H9 (cell line): Measurements from ENCODE around the gene MCM3. TPM values are rescaled to one million over a fixed set of nuclear protein-coding genes. Genes with fewer than 3 reads are reported as not detected.

ENCODE experiments used
- DNase-seq: peaks from one replicate; pipeline ENCODE4 v3.0.0-alpha.2; 2017
- H2AFZ ChIP-seq: one replicate; pipeline ENCODE4 v1.6.1; 2013; ENCODE audit warnings: mild to moderate bottlenecking, low read length, control low read depth, moderate library complexity
- H2AK5ac ChIP-seq: 2 replicates; pipeline ENCODE4 v1.6.1; 2013; ENCODE audit warnings: low read length, control low read depth, mixed read lengths; ENCODE audit not compliant: insufficient read length
- H2BK120ac ChIP-seq: one replicate; pipeline ENCODE4 v1.6.1; 2013; ENCODE audit warnings: low read depth, mild to moderate bottlenecking, low read length, control low read depth, inconsistent platforms; ENCODE audit not compliant: poor library complexity, severe bottlenecking
- H2BK12ac ChIP-seq: 2 replicates; pipeline ENCODE4 v1.6.1; 2013; ENCODE audit warnings: low read length, control low read depth, mixed read lengths, low read depth; ENCODE audit not compliant: insufficient read length
- H2BK15ac ChIP-seq: 2 replicates; pipeline ENCODE4 v1.6.1; 2013; ENCODE audit warnings: low read depth, low read length, control low read depth
- H2BK20ac ChIP-seq: one replicate; pipeline ENCODE4 v1.6.1; 2013; ENCODE audit warnings: low read depth, mild to moderate bottlenecking, low read length, control low read depth, inconsistent platforms; ENCODE audit not compliant: poor library complexity, severe bottlenecking
- H2BK5ac ChIP-seq: 2 replicates; pipeline ENCODE4 v1.6.1; 2013; ENCODE audit warnings: low read length, control low read depth, mixed read lengths; ENCODE audit not compliant: insufficient read length
- H3K14ac ChIP-seq: 2 replicates; pipeline ENCODE4 v1.6.1; 2013; ENCODE audit warnings: low read length, control low read depth; ENCODE audit not compliant: insufficient read depth
- H3K18ac ChIP-seq: 2 replicates; pipeline ENCODE4 v1.6.1; 2013; ENCODE audit warnings: low read depth, mild to moderate bottlenecking, mixed read lengths, low read length, control low read depth; ENCODE audit not compliant: insufficient read length
- H3K23ac ChIP-seq: 2 replicates; pipeline ENCODE4 v1.6.1; 2013; ENCODE audit warnings: low read length, control low read depth, mixed read lengths, low read depth; ENCODE audit not compliant: insufficient read length
- H3K23me2 ChIP-seq: 2 replicates; pipeline ENCODE4 v1.6.1; 2013; ENCODE audit warnings: low read depth, mild to moderate bottlenecking, mixed read lengths, low read length, control low read depth; ENCODE audit not compliant: insufficient read length, poor library complexity, severe bottlenecking
- H3K27ac ChIP-seq: 2 replicates; pipeline ENCODE4 v1.5.1; 2013; ENCODE audit warnings: low read length, control low read depth, mixed read lengths, low read depth; ENCODE audit not compliant: insufficient read length
- H3K27me3 ChIP-seq: 2 replicates; pipeline ENCODE4 v1.6.1; 2013; ENCODE audit warnings: low read length, control low read depth, inconsistent platforms; ENCODE audit not compliant: insufficient read depth
- H3K4ac ChIP-seq: 2 replicates; pipeline ENCODE4 v1.6.1; 2013; ENCODE audit warnings: low read depth, mild to moderate bottlenecking, control low read depth, inconsistent platforms, low read length, moderate library complexity
- H3K4me1 ChIP-seq: 2 replicates; pipeline ENCODE4 v1.6.1; 2013; ENCODE audit warnings: low read length, control low read depth, inconsistent platforms; ENCODE audit not compliant: insufficient read depth
- H3K4me2 ChIP-seq: 2 replicates; pipeline ENCODE4 v1.6.1; 2013; ENCODE audit warnings: low read length, control low read depth, mixed read lengths; ENCODE audit not compliant: insufficient read length, insufficient read depth
- H3K56ac ChIP-seq: 2 replicates; pipeline ENCODE4 v1.6.1; 2013; ENCODE audit warnings: low read depth, mild to moderate bottlenecking, mixed read lengths, low read length, control low read depth; ENCODE audit not compliant: insufficient read length
- H3K79me1 ChIP-seq: 2 replicates; pipeline ENCODE4 v1.6.1; 2013; ENCODE audit warnings: low read depth, mild to moderate bottlenecking, moderate library complexity, low read length, control low read depth, inconsistent platforms; ENCODE audit not compliant: insufficient read depth, poor library complexity, severe bottlenecking
- H3K79me2 ChIP-seq: 2 replicates; pipeline ENCODE4 v1.6.1; 2013; ENCODE audit warnings: low read length, control low read depth, inconsistent platforms; ENCODE audit not compliant: insufficient read depth
- H3K9ac ChIP-seq: 2 replicates; pipeline ENCODE4 v1.6.1; 2013; ENCODE audit warnings: low read length, control low read depth, mixed read lengths; ENCODE audit not compliant: insufficient read length; ENCODE audit errors: extremely low read depth
- H3K9me3 ChIP-seq: one replicate; pipeline ENCODE4 v1.6.1; 2013; ENCODE audit warnings: low read depth, low read length, inconsistent platforms; ENCODE audit not compliant: control insufficient read depth
- H3T11ph ChIP-seq: one replicate; pipeline ENCODE4 v1.6.1; 2013; ENCODE audit warnings: mild to moderate bottlenecking, low read length, control low read depth, inconsistent platforms
- H4K20me1 ChIP-seq: one replicate; pipeline ENCODE4 v1.6.1; 2013; ENCODE audit not compliant: control insufficient read depth, insufficient read length, insufficient read depth
- H4K5ac ChIP-seq: 2 replicates; pipeline ENCODE4 v1.6.1; 2013; ENCODE audit warnings: low read depth, mild to moderate bottlenecking, mixed read lengths, low read length, control low read depth; ENCODE audit not compliant: insufficient read length
- H4K8ac ChIP-seq: replicated peaks from 2 replicates; pipeline ENCODE4 v1.6.1; 2013; ENCODE audit warnings: low read length, control low read depth, mixed read lengths, low read depth; ENCODE audit not compliant: insufficient read length
- H4K91ac ChIP-seq: 2 replicates; pipeline ENCODE4 v1.6.1; 2013; ENCODE audit warnings: low read depth, mild to moderate bottlenecking, moderate library complexity, mixed read lengths, low read length, control low read depth; ENCODE audit not compliant: insufficient read length
- H3K27ac Mint-ChIP-seq, 3 experiments: 2 replicates in 2 of 3; 3 replicates in 1 of 3; pipeline ENCODE4 v1.8.0; 2020 to 2021; ENCODE audit warnings: mixed read lengths in 3 of 3, mild to moderate bottlenecking in 1 of 3, moderate library complexity in 1 of 3
- H3K27me3 Mint-ChIP-seq: 2 replicates; pipeline ENCODE4 v1.8.0; 2021; ENCODE audit warnings: low read depth, mild to moderate bottlenecking, moderate library complexity, mixed read lengths
- H3K36me3 Mint-ChIP-seq, 3 experiments: 2 replicates in 2 of 3; 3 replicates in 1 of 3; pipeline ENCODE4 v1.8.0; 2020 to 2021; ENCODE audit warnings: low read depth in 3 of 3, mixed read lengths in 3 of 3; ENCODE audit not compliant: insufficient read depth in 1 of 3
- H3K4me1 Mint-ChIP-seq, 2 experiments: 2 replicates each; pipeline ENCODE4 v1.8.0; 2020; ENCODE audit warnings: mixed read lengths in 2 of 2
- H3K4me3 Mint-ChIP-seq, 2 experiments: 2 replicates in 1 of 2; 3 replicates in 1 of 2; pipeline ENCODE4 v1.8.0; 2020 to 2021; ENCODE audit warnings: mild to moderate bottlenecking in 2 of 2, mixed read lengths in 2 of 2, moderate library complexity in 1 of 2
- H3K9me3 Mint-ChIP-seq, 2 experiments: 2 replicates in 1 of 2; 3 replicates in 1 of 2; pipeline ENCODE4 v1.8.0; 2020; ENCODE audit warnings: mild to moderate bottlenecking in 2 of 2, mixed read lengths in 2 of 2, moderate library complexity in 1 of 2
- WGBS: extraction: QIAGEN DNeasy Blood & Tissue Kit; methylation state at CpG from one replicate; pipeline ENCODE4 v1.1.7; 2013; ENCODE audit warnings: missing lambda C conversion rate, low lambda C conversion rate, mixed read lengths; ENCODE audit not compliant: insufficient read length; ENCODE audit errors: extremely low coverage; 5-methylcytosine and 5-hydroxymethylcytosine counted together
- total RNA-seq: library from RNA; stranded (reverse); gene quantifications from 2 replicates; pipeline ENCODE4 v1.2.1, GENCODE V29; 2021
- TF ChIP-seq, protein P1 (sequence below): fragments of 200-600 bp; sonication (generic); conservative IDR thresholded peaks from 3 replicates; pipeline ENCODE4 v1.8.0; 2021; ENCODE audit warnings: antibody characterized with exemption, mild to moderate bottlenecking

Gene MCM3
- total RNA-seq, 1 experiment from 2014 or later, result 252 TPM

DNA sequence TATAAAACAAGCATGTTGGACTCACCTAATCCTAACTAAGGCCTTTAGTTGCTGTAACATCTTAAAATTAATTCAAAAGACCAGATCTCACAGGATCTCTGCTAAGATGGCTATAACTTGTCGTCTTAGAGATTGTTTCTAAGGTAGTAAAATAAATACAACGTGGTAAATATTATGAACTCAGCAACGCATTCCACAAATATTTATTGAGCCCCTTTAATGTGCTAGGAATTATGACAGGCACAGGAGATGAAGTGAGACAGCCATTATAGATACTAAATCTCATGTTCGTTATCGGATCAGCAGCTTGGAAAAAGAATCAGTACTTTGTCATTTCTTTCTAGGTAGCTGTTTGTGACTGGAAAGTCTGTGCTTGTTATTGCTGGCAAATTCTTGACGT lies 20.9 kb upstream of the MCM3 start:
- WGBS, result no CpG with 5 or more reads among the region's 6 CpGs
- Histone ChIP-seq H4K91ac (no peak overlapping the region), H3T11ph (no peak overlapping the region), H3K56ac (no peak overlapping the region), H4K5ac (no peak overlapping the region), H2BK120ac (no peak overlapping the region), H3K23ac (no peak overlapping the region), H3K14ac (no peak overlapping the region), H3K4me1 (no peaks in the 10 kb centered on the region), H3K79me1 (no peaks in the 10 kb centered on the region), H3K79me2 (no peaks in the 10 kb centered on the region), H3K27ac (no peak overlapping the region), H4K20me1 (no peaks in the 10 kb centered on the region), H4K8ac (no peak overlapping the region), H2BK12ac (no peak overlapping the region), H2BK5ac (no peak overlapping the region), H2BK15ac (no peak overlapping the region), H3K23me2 (no peaks in the 10 kb centered on the region), H2AK5ac (no peak overlapping the region), H3K27me3 (no peaks in the 10 kb centered on the region), H3K9ac (no peak overlapping the region), H3K4ac (no peak overlapping the region), H3K9me3 (no peaks in the 10 kb centered on the region), H3K18ac (no peak overlapping the region), H2AFZ (no peak overlapping the region), H2BK20ac (no peak overlapping the region), H3K4me2 (no peak overlapping the region)
- TF ChIP-seq, protein P1, sequence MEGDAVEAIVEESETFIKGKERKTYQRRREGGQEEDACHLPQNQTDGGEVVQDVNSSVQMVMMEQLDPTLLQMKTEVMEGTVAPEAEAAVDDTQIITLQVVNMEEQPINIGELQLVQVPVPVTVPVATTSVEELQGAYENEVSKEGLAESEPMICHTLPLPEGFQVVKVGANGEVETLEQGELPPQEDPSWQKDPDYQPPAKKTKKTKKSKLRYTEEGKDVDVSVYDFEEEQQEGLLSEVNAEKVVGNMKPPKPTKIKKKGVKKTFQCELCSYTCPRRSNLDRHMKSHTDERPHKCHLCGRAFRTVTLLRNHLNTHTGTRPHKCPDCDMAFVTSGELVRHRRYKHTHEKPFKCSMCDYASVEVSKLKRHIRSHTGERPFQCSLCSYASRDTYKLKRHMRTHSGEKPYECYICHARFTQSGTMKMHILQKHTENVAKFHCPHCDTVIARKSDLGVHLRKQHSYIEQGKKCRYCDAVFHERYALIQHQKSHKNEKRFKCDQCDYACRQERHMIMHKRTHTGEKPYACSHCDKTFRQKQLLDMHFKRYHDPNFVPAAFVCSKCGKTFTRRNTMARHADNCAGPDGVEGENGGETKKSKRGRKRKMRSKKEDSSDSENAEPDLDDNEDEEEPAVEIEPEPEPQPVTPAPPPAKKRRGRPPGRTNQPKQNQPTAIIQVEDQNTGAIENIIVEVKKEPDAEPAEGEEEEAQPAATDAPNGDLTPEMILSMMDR, result no peak
- no peaks in the 10 kb centered on the region for H3K36me3 Mint-ChIP-seq
- H3K9me3 Mint-ChIP-seq, result peaks cover 2 to 3% of the 10 kb centered on the region in 2 experiments; a peak in 3 of 5 replicates
- H3K4me1 Mint-ChIP-seq, result peaks cover 6 to 11% of the 10 kb centered on the region in 2 experiments
- H3K4me3 Mint-ChIP-seq, result no peak overlapping the region
- H3K27me3 Mint-ChIP-seq, result peaks cover 6% of the 10 kb centered on the region; the same call in 1 of the 2 replicates
- DNase-seq, result no peak
- no peak overlapping the region for H3K27ac Mint-ChIP-seq
